Right lobe of liver (tissue), 4 donors: Measurements from ENCODE around the gene PPIL1.

ENCODE experiments used
- CTCF ChIP-seq, 4 donors: fragments of 200-600 bp in 3 of 4; fragments of 450-650 bp in 1 of 4; IDR thresholded peaks; one replicate each; pipeline versions ENCODE4 v1.5.1 to v1.8.0; 2016 to 2022; ENCODE audit warnings: antibody characterized with exemption in 4 of 4, mild to moderate bottlenecking in 2 of 4
- POLR2A ChIP-seq: fragments of 450-650 bp; IDR thresholded peaks from one replicate; pipeline ENCODE4 v1.6.1; 2017; ENCODE audit warnings: antibody characterized with exemption, mild to moderate bottlenecking
- donor health status: DM: no; HTN: no; CAD: no.
- donor health status: DM: no; HTN: no; CAD: no.
- donor health status: DM: no; HTN: yes; CAD: no.

DNA sequence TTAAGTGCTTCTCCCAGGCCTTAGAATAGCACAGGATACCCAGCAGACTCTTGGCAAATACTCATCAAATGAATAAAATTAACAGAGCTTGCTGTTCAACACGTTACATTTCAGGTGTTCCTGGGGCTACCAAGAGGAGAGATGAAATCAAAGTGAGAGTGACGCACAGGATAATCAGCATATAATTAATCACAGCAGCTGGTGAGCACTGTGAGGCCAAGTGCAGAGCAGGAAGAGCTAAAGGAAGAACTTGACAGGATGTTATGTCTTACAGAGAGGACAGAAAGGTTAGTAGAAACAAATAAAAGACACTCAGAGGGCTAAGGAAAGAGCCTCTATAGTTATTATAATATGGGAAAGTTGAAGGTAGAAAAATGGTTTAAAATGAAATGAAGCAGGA, 8.8 kb downstream of the PPIL1 start:
- TF ChIP-seq CTCF (IDR thresholded peaks at IDR 0.05) = no peak
- no peak for TF ChIP-seq POLR2A
